DMS53 treated with DMSO at 0.1 percent for 48 hours (cell line): ENCODE measurements around the gene JAGN1.
"Not testable (repeated sequence)": the region's sequence is repeated elsewhere in the genome, so short reads cannot be mapped to it uniquely, and the experiment has no call there.

Experiments used
- DNase-seq: peaks from one replicate; lab custom pipeline; 2025; ENCODE audit not compliant: unreplicated experiment; lab: John Stamatoyannopoulos, UW

JAGN1 gene

DNA sequence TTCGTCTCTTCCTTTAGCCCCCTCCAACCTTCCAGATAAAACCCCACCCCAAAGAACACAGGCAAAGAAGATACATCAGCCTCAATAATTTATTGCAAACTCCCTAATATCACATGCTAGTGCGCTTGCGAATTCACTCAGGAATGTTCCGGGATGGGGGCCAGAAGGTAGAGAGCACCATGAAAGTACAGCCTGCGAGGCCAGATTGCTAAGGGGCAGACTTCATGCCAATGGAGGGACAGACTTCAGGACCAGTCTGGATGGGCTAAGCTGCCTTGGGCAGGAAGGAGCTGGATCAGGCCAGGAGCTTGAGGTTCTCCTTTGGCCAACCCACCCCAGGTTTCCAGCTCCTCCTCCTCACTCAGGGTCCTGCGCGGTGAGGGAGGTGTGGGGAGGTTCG, 23.8 kb upstream of the JAGN1 start:
- no peak for DNase-seq

DNA sequence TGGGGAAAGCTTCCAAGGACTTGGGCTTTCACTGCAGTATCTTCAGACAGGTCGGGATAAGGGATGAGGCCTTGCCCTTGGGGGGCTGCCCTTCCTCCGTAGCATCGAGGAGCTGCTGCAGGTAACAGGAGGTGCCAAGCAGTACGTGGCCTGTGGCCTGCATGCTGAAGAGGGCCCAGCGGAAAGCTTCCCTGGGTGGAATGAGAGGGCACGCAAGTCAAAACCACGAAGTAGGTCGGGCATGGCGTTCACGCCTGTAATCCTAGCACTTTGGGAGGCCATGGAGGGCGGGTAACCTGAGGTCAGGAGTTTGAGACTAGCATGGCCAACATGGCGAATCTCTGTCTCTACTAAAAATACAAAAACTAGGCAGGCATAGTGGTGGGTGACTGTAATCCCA, 23.3 kb upstream of the JAGN1 start:
- no peak for DNase-seq

DNA sequence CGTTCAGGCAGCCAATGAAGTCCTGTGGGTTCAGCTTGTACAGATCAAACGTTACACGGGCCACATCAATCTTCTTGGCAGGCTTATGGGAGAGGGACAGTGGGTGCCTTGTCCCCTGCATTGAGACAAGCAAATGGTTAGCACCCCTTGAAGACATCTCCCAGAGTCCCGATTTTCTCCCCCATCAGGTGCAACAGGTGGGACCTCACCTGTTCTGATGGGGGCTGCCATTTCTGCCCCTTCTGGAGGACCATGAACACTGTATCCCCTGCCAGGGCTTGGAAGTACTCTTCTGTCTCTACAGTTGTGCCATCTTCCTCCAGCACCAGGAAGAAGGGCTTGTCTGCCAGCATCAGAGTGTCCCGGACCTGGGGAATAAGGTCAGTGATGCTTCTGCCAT, 20.5 kb upstream of the JAGN1 start:
- DNase-seq: no peak

DNA sequence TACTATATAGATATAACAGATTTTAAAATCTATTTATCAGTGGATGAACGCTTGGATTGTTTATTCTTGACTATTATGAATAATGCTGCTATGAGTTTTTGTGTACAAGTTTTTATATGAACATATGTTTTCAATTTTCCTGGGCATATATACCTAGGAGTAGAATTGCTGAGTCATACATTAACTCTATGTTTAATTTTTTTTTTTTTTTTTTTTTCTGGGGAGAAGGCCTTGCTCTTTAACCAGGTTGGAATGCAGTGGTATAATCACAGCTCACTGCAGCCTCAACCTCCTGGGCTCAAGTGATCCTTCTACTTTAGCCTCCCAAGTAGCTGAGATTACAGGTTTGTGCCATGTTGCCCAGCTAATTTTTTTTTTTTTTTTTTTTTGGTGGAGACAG, 19.4 kb upstream of the JAGN1 start:
- DNase-seq: no peak

DNA sequence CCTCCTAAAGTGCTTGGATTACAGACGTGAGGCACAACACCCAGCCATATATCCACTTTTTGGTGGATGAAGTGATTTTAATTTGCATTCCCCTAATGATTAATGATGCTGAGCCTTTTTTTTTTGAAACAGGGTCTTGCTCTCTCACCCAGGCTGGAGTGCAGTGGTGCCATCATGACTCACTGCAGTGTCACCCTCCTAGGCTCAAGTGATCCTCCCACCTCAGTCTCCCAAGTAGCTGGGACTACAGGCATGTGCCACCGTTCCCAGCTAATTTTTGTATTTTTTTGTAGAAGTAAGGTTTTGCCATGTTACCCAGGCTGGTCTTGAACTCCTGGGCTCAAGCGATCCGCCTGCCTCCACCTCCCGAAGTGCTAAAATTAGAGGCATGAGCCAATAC, 18.3 kb upstream of the JAGN1 start:
- not testable (repeated sequence) for DNase-seq

DNA sequence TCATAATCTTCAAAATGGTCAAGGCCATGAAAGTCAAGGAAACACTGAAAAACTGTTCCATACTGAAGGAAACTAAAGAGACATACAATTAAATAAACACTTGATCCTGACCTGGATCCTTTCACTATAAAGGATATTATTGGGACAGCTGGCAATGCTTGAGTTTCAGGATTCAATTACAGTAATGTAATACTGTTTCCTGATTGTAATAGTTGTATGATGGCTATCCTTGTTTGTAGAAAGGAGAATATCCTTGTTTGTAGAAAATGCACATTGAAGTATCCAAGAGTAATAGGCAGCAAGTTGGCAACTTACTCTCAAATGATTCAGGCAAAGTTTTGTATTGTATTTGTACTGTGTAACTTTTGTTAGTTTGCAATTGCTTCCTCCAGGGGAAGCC, 15.0 kb upstream of the JAGN1 start:
- peak; percentile 43 for DNase-seq

DNA sequence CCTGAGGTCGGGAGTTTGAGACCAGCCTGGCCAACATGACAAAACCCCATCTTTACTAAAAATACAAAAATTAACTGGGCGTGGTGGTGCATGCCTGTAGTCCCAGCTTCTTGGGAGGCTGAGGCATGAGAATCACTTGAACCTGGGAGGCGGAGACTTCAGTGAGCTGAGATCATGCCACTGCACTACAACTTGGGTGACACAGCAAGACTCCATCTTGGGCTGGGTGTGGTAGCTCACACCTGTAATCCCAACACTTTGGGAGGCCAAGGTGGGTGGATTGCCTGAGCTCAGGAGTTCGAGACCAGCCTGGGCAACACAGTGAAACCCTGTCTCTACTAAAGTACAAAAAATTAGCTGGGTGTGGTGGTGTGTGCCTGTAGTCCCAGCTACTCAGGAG, 14.2 kb upstream of the JAGN1 start:
- DNase-seq: not testable (repeated sequence)

DNA sequence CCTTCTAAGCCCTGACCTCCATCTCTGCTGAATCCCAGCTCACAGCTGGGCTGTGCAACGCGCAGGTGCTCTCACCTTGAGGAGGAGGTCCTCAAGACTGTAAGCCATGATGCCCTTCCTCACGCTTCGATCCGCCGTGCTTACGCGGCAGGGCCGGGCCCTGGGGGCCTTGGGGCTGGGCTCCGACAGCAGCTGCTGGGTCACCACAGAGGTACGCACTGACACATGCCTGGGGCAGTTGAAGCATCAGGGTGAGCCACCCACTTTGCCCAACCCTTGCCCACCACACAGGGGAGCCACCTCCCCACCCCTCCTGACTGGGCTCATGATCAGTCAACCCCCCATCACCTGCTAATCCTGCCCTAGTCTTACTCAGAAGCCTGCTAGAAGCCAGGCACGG, 13.4 kb upstream of the JAGN1 start:
- no peak for DNase-seq

DNA sequence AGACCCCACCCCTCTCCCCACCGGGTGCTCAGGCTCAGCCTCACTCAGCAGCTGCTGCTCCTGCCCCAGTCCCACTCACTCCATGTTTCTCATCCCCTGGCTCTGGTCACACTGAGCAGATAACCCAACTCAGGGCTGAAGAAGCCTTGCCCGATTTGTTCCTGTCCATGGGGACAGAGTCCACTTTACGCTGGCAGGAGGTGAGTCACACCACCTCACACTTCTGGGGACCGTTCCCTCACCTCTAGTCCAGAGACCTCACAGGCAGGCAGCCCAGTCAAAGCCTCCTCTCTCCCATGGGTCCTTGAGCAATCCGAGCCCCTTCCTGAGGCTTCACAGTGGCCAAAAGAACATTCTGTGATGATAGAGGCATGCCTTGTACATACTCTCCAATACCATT, 11.7 kb upstream of the JAGN1 start:
- no peak for DNase-seq

DNA sequence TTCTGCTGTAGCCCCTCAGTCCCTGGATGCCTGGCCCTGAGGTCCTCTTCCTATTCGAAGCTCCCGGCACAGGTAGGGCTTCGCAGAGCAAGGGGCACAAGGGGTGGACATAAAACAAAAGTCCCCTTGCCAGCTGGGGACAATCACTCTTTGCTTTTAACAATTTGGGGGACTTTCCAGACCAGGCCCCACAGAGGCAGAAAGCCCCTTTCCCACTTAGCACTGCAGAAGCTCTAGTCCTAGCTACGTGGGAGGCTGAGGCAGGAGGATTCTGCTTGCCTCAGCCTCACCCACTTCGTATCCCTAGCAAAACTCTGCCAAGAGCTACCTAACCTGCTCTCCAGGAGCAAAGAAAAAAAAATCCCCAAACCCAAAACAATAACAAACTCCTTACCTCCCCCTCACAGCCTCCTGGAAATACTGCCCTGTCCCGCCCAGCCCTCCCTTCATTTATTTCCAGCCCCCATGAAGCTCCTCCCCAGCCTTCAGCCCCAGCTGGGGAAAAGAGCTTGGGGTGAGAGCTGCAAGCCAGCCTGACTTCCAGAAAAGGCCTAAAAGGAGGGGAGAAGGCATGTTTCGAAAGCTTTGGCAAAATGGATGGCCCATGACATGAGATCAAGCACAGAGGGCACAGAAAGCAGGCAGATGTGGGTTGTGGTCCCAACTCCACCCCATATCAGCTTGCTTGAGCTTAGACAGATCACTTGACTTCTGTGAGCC, 10.4 kb upstream of the JAGN1 start, which contains the start of gene CIDEC:
CIDEC (minus strand) TSS at position 424 of the 720 bp plus-strand sequence. CDS start 1,767 bp downstream, outside the sequence.
- DNase-seq: no peak

DNA sequence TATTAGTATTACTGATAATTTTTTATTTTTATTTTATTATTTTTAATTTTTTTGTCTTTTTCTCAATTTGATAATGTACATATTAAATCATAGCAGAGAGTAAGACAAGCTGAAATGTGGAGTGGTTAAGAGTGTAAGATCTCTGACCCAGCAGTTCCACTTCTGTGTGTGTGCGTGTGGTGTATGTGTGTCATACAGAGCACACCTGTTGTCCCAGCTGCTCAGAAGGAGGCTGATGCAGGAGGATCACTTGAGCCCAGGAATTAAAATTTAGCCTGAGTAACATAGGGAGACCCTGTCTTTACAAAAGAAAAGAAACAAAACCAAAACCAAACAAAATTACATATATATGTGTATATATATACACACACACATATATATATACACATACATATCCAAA, 9.0 kb upstream of the JAGN1 start:
- no peak for DNase-seq

DNA sequence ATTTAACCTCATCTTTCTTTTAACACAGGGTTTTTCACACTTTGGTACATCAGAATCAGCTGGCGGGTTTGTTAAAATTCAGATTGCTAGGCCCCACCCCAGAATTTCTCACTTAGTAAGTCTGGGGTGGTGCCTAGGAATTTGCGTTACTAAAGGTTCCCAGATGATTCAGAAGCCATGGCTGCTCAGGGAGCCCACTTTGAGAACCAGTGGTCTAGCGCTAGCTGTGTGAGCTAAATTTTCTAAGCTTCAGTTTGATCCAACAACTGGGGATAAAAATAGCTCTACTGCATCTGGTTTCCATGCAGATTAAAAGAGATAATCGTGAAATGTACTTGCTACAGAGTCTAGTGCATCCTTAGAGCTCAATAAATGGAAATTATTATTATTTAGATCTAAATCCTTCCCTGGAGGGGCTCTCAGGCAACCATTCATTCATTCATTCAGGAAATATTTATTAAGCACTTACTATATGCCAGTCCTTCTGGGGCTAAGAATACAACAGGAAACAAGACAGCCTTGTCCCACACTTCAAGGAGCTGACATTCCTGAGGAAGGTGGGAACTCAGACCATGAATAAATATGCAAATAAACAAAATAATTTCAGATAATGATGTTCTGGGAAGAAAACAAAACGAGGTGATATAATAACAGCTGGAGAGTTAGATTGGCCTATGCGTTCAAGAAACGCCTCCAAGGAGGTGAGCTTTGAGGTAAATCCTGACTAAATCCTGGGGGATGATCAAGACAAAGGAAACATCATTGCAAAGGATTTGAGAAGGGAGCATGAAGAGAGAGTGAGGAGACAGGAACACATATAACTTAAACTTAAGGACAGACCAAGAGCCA, 6.5 kb upstream of the JAGN1 start:
- DNase-seq: no peak

DNA sequence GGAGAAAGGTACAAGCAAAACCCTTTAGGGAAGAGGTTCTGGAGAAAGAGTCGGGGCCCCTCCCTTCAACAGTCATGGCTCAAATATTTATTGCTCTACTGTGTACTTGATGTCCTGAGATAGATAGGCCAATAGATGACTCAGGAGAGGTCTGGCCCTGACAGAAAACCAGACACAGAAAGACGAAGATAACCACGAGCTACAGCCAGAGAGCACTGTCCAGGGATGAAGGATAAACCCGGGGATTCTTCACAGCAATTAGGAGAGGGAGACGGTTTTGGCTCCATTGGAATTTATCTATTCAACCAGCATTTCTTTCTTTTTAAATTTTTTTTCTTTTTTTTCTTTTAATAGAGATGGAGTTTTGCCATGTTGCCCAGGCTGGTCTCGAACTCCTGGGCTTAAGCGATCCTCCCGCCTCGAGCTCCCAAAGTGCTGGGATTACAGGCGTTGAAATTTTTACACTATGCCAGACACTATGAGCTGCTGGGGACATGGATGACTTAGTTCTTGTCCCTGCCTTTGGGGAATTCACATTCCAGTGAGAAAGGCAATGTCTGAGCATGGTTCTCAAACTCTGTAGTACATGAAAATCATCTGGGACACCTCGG, 5.8 kb upstream of the JAGN1 start:
- DNase-seq: no peak

DNA sequence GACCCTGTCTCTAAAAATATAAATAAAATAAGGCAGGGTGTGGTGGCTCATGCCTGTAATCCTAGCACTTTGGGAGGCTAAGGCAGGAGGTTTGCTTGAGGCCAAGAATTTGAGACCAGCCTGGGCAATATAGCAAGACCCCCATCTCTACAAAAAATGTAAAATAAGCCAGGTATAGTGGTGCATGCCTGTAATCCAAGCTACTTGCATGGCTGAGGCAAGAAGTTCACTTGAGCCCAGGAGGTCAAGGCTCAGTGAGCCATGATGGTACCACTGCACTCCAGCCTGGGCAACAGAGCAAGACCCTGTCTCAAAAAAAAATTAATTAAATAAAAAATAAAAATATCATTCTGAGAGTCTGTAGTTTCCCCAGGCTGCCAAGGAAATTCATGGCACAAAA, 4.1 kb upstream of the JAGN1 start:
- no peak for DNase-seq

DNA sequence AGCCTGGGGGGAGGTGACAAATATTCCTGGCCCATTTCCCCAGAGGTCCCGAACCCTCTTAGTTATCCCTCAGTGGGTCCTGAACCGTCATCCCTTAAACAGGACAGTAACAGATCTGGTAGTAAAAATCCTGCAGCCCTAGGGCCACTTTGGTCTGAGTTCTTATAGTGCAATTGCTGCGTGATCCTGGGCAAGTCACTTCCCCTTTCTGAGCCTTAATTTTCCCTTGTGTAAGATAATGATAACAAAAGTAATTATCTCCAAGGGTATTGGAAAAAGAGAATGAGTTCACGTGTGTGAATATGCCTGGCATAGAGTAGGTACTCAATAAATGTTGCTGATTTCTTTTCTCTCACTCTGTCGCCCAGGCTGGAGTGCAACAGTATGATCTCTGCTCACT, 2.9 kb upstream of the JAGN1 start:
- no peak for DNase-seq

DNA sequence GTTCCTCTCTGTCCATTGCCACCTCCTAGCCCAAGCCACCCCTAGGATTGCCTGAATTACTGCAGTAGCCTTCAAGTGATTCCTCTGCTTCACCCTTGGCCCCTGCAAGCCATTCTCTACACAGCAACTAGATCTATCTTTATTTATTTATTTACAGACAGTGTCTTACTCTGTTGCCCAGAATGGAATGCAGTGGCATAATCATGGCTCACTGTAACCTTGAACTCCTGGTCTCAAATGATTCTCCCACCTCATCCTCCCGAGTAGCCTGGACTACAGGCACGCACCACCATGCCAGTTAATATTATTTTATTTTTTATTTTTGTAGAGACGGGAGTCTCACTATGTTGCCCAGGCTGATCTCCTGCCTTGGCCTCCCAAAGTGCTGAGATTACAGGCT, 1.9 kb upstream of the JAGN1 start:
- no peak for DNase-seq

DNA sequence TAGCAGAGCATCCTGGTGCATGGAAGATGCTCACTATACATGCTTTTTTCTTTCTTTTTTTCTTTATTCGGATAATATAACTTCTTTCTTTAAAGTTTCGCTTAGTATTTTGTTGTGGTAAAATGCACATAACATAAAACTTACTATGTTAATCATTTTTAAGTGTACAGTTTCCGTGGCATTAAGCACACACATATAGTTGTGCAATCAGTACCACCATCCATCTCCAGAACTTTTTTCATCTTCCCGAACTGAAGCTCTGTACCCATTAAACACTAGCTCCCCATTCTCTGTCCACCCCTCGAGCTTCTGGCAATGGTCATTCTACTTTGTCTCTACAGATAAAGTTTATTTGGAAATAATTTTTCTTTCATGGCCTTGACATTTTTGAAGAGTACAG, 1.0 kb upstream of the JAGN1 start:
- no peak for DNase-seq

DNA sequence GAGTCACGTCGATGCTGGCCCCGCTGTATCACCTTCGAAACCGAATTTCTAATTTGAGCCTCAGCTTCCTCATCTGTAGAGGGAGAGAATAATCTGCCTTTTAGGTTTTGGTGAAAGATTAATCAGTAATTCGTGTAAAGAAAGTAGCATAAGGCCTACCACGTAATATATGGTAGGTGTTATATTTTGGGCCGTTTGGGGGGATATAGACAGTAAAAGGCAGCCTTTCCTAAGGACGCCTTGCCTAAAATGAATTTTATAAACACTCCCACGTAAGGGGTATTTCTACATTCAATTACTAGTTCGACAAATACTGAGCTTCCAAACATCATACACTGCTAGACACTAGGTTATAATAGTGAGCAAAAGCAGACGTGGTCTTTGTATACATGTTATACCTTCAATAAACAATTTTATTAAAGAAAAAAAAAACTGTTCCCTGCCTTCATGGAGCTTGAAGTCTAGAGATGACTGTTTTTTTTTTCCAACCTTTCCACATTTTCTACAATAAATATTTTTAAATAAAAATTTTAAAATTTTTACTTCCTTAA, 737 bp downstream of the JAGN1 start:
- DNase-seq: no peak

DNA sequence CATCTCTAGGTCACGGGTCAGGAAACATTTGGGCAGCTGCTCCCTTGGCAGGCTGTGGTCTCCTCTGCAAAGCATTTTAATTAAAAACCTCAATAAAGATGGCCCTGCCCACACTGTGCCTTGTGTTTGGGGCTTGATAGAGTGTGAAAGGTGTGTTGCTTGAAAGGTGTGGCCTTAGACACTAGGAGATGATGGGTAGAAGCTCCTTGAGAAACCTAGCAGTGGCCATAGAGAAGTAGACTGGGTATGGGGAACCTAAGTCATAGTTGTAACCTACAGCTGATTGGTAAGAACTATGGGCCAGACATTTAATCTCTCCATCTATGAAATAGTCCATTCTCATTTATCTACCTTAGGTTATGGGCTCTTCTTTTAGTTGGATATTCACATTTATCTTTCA, 3.3 kb downstream of the JAGN1 start:
- no peak for DNase-seq

DNA sequence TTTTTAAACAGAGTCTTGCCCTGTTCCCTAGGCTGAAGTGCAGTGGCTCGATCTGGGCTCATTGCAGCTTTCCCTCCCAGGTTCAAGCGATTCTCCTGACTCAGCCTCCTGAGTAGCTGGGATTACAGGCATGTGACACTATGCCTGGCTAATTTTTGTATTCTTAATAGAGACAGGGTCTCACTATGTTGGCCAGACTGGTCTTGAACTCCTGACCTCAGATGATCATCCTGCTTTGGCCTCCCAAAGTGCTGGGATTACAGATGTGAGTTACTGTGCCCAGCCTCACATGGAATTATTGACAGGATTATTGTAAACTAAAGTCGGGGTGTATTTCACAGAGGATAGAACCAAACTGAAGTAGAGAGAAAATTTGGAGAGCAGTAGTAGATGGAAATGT, 5.3 kb downstream of the JAGN1 start:
- not testable (repeated sequence) for DNase-seq

DNA sequence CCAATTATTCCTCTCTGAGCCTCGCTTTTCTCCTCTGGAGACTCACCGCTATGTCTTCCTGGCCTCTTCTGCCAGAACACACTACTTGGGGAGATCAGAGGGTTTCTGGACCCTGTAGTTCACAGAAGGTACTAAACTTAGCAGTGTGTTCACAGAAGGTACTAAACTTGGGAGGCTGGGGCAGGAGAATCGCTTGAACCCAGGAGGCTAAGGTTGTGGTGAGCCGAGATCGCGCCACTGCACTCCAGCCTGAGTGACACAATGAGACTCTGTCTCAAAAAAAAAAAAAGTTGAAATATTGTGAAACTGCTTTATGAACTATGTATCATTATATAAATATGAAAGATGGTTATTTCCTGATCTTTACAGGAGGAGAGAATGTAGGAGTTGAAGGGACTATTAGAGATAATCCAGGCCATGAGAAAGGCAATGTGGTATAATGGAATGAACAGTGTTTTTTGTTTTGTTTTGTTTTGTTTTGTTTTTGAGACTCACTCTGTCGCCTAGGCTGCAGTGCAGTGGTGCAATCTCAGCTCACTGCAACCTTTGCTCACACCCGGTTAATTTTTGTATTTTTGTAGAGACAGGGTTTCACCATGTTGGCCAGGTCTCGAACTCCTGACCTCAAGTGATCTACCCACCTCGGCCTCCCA, 6.5 kb downstream of the JAGN1 start:
- not testable (repeated sequence) for DNase-seq
